GM12878 (cell line): ENCODE measurements around the gene C7orf33. TPM values are rescaled to one million over a fixed set of nuclear protein-coding genes. Genes with fewer than 3 reads are reported as not detected.

Experiments
- ATAC-seq: fragments of 200-7000 bp; cut with Tn5 transposase; 3 replicates; pipeline ENCODE4 v1.9.1; 2020; ENCODE audit warnings: mild to moderate bottlenecking, moderate library complexity
- BruUV-seq: library from RNA; stranded (reverse); fragments of 400-500 nt; replicated peaks from 2 replicates; lab custom pipeline; 2021; lab: Mats Ljungman, UMichigan
- CTCF ChIA-PET: fragments of 300-600 bp; sonication (Branson Sonifier 250); formaldehyde crosslinking; extraction: SDS; loops from one replicate; lab custom pipeline; 2021; ENCODE audit warnings: inconsistent platforms; lab: Yijun Ruan, JAX
- POLR2A ChIA-PET: fragments of 350-600 bp; formaldehyde crosslinking; extraction: SDS; loops from one replicate; lab custom pipeline; 2021; ENCODE audit warnings: inconsistent platforms; lab: Charles Lee
- RAD21 ChIA-PET: fragments of 300-600 bp; sonication (Branson Sonifier 250); formaldehyde crosslinking; loops from one replicate; lab custom pipeline; 2023; ENCODE audit warnings: antibody characterized with exemption; ENCODE audit not compliant: unreplicated experiment; lab: Charles Lee
- SMC1A ChIA-PET: fragments of 300-600 bp; sonication (Branson Sonifier 250); formaldehyde crosslinking; loops from one replicate; lab custom pipeline; 2023; ENCODE audit not compliant: unreplicated experiment, uncharacterized antibody; lab: Charles Lee
- DNase-seq: peaks from one replicate; pipeline ENCODE4 v3.0.0-alpha.2; 2011; ENCODE audit warnings: low read depth, low spot score
- FAIRE-seq: peaks from 3 replicates; lab custom pipeline; 2011; peaks lifted over from hg19 to GRCh38; lab: Jason Lieb, UNC
- H2AFZ ChIP-seq: 2 replicates; pipeline ENCODE4 v1.6.0; 2011; ENCODE audit warnings: low read depth, low read length, control low read depth; ENCODE audit not compliant: control insufficient read depth
- H3K27ac ChIP-seq: 2 replicates; pipeline ENCODE4 v1.5.1; 2011; ENCODE audit warnings: control low read depth; ENCODE audit not compliant: control insufficient read depth, insufficient read depth
- H3K27me3 ChIP-seq, 2 experiments: replicated peaks in 1 of 2; 2 replicates each; pipeline versions ENCODE4 v1.6.0 to v1.6.1; 2011; ENCODE audit warnings: low read length in 1 of 2; ENCODE audit not compliant: control insufficient read depth in 2 of 2, insufficient read depth in 2 of 2
- H3K36me3 ChIP-seq, 2 experiments: 2 replicates each; pipeline ENCODE4 v1.5.1; 2011; ENCODE audit warnings: low read length in 1 of 2; ENCODE audit not compliant: control insufficient read depth in 2 of 2, insufficient read depth in 2 of 2
- H3K4me1 ChIP-seq: 2 replicates; pipeline ENCODE4 v1.6.1; 2011; ENCODE audit warnings: mild to moderate bottlenecking, low read length, moderate library complexity, mixed read lengths; ENCODE audit not compliant: control insufficient read depth, insufficient read depth
- H3K4me2 ChIP-seq: 2 replicates; pipeline ENCODE4 v1.6.0; 2011; ENCODE audit warnings: control low read depth; ENCODE audit not compliant: control insufficient read depth, insufficient read depth
- H3K4me3 ChIP-seq: fragments of 200-600 bp; sonication (generic); 2 replicates; pipeline ENCODE4 v1.5.1; 2016
- H3K79me2 ChIP-seq: 2 replicates; pipeline ENCODE4 v1.6.0; 2011; ENCODE audit warnings: low read length; ENCODE audit not compliant: control insufficient read depth, insufficient read depth
- H3K9ac ChIP-seq: 2 replicates; pipeline ENCODE4 v1.8.0; 2011; ENCODE audit warnings: low read length, control low read depth, mixed read lengths; ENCODE audit not compliant: control insufficient read depth, insufficient read depth
- H3K9me3 ChIP-seq: replicated peaks from 3 replicates; pipeline ENCODE4 v1.5.1; 2011; ENCODE audit warnings: mild to moderate bottlenecking, low read length; ENCODE audit not compliant: control insufficient read depth, insufficient read depth
- H4K20me1 ChIP-seq: 2 replicates; pipeline ENCODE4 v1.6.0; 2011; ENCODE audit not compliant: control insufficient read depth, insufficient read depth
- BHLHE40 ChIP-seq, 2 experiments: fragments of 450-650 bp in 1 of 2; IDR thresholded peaks; 2 replicates each; pipeline ENCODE4 v1.6.1; 2011 to 2017; ENCODE audit warnings: low read depth in 2 of 2, borderline replicate concordance in 1 of 2, improper control_type of control experiment in 1 of 2, low read length in 1 of 2, mild to moderate bottlenecking in 1 of 2
- CHD2 ChIP-seq: IDR thresholded peaks from 2 replicates; pipeline ENCODE4 v1.6.1; 2011; ENCODE audit warnings: low read depth, low read length, improper control_type of control experiment, borderline replicate concordance
- GABPA ChIP-seq: IDR thresholded peaks from 2 replicates; pipeline ENCODE4 v1.6.1; 2014; ENCODE audit warnings: antibody characterized with exemption, low read depth, mild to moderate bottlenecking, inconsistent platforms
- IRF3 ChIP-seq: fragments of 450-650 bp; IDR thresholded peaks from 2 replicates; pipeline ENCODE4 v1.6.1; 2014; ENCODE audit warnings: mild to moderate bottlenecking
- POLR2A ChIP-seq: IDR thresholded peaks from 2 replicates; pipeline ENCODE4 v1.6.1; 2011; ENCODE audit warnings: low read depth, mild to moderate bottlenecking, low read length
- POLR2AphosphoS5 ChIP-seq: IDR thresholded peaks from 2 replicates; pipeline ENCODE4 v1.6.1; 2011; ENCODE audit warnings: mild to moderate bottlenecking, low read length, inconsistent platforms
- USF1 ChIP-seq: IDR thresholded peaks from 2 replicates; pipeline ENCODE4 v1.6.1; 2011; ENCODE audit warnings: borderline replicate concordance, low read depth, mild to moderate bottlenecking, moderate library complexity, mixed read lengths, low read length; ENCODE audit not compliant: insufficient read depth; ENCODE audit errors: extremely low read length
- WGBS: methylation state at CpG from one replicate; pipeline ENCODE4 v1.1.6; 2016; ENCODE audit warnings: low lambda C conversion rate; ENCODE audit not compliant: insufficient replicate concordance, insufficient coverage; ENCODE audit errors: missing lambda C conversion rate; 5-methylcytosine and 5-hydroxymethylcytosine counted together
- in situ Hi-C: fragments of 300-500 bp; cut with MboI; formaldehyde crosslinking; loops from 9 replicates; pipeline ENCODE4 v1.14.3; 2018; ENCODE audit warnings: mixed read lengths
- intact Hi-C: fragments of 100-400 bp; cut with micrococcal nuclease; formaldehyde crosslinking; loops from one replicate; pipeline ENCODE4 v1.14.2; 2022; ENCODE audit not compliant: unreplicated experiment
- polyA plus RNA-seq, 11 experiments: library from polyadenylated mRNA; depleted of rRNA in 4 of 11; unstranded in 6 of 11; stranded (reverse) in 5 of 11; fragments of >200 nt; fragmentation: Nextera tagmentation in 4 of 11; fragmentation: Illumina TruSeq in 1 of 11; extraction: Ambion mirVana in 4 of 11; extraction: Trizol in 1 of 11; gene quantifications; 1 replicate in 1 of 11; 2 replicates in 10 of 11; pipeline versions ENCODE4 v1.2.1 to v1.2.3, GENCODE V29; 2011 to 2016; ENCODE audit warnings: inconsistent platforms in 2 of 11, missing spikeins in 2 of 11, low read depth in 1 of 11
- total RNA-seq, 4 experiments: library from RNA; depleted of rRNA in 3 of 4; stranded (reverse); fragments of >200 nt in 3 of 4; fragmentation: Illumina TruSeq in 1 of 4; extraction: Trizol in 1 of 4; gene quantifications; 2 replicates each; pipeline versions ENCODE4 v1.2.1 to v1.2.3, GENCODE V29; 2013 to 2021

The C7orf33 gene
- total and polyA plus RNA-seq, 10 of the 15 experiments (the other 5 are each of a cell fraction or from before 2014, with no cell fraction given) = not detected

GRCh38 chr7:148585399-148585798 is 5.2 kb upstream of the C7orf33 start:
- H3K27me3 ChIP-seq = no peaks in the 10 kb centered on the region; a peak in 1 of 4 replicates
- WGBS = 70% methylated on average over 7 of the region's 7 CpGs
- CTCF ChIA-PET = interaction anchor here (1.6 to 1.7 kb wide), 2 partner anchors 10 to 11 kb away, joined by 9 to 11 read pairs; no protein-coding TSS in a partner anchor
- no peaks in the 10 kb centered on the region for H4K20me1 ChIP-seq
- DNase-seq = no peak
- FAIRE-seq = no peak
- H3K4me2 ChIP-seq = no peak overlapping the region
- intact Hi-C loops = no loop called here
- RAD21 ChIA-PET = interaction anchor here (0.8 to 1.3 kb wide), 2 partner anchors 9 to 378 kb away, joined by 3 to 4 read pairs; no protein-coding TSS in a partner anchor
- no peaks in the 10 kb centered on the region for H3K79me2 ChIP-seq
- H3K4me1 ChIP-seq = peaks cover 9% of the 10 kb centered on the region
- POLR2A ChIA-PET = interaction anchor here (0.6 kb wide), 1 partner anchor 333 kb away, joined by 5 read pairs; no protein-coding TSS in a partner anchor
- no peak overlapping the region for H3K27ac ChIP-seq
- SMC1A ChIA-PET = interaction anchor here (1.4 to 2.2 kb wide), 3 partner anchors 11 to 377 kb away, joined by 3 to 8 read pairs (median 6); no protein-coding TSS in a partner anchor
- no peak overlapping the region for H2AFZ ChIP-seq
- no peak for ATAC-seq
- in situ Hi-C loops = no loop called here
- H3K9ac ChIP-seq = no peak overlapping the region
- no peak for TF ChIP-seq POLR2A
- no peak for TF ChIP-seq IRF3
- no peak for TF ChIP-seq POLR2AphosphoS5
- TF ChIP-seq USF1 = peak; percentile 40
- TF ChIP-seq GABPA = no peak
- TF ChIP-seq CHD2 = no peak
- TF ChIP-seq BHLHE40 (IDR thresholded peaks at IDR 0.05; ENCODE audit: borderline replicate concordance in 1 of 2, low read depth in 2 of 2, low read length in 1 of 2) = no peak
- peaks cover 2% of the 10 kb centered on the region; the same call in 1 of the 3 replicates for H3K9me3 ChIP-seq
- BruUV-seq = no TSS peak
- no peak overlapping the region for H3K4me3 ChIP-seq
- H3K36me3 ChIP-seq = no peaks in the 10 kb centered on the region
